ENCODE measurements around the gene ABCC5. TPM values are rescaled to one million over a fixed set of nuclear protein-coding genes. Genes with fewer than 3 reads are reported as not detected.
"Not testable (repeated sequence)": the region's sequence is repeated elsewhere in the genome, so short reads cannot be mapped to it uniquely, and the experiment has no call there.

ABCC5 gene
- polyA plus RNA-seq, 3 donors: 51.8 to 79.4 (median 62.3) TPM

GRCh38 chr3:183896184-183896583 is 121.5 kb downstream of the ABCC5 start:
- no peak for DNase-seq

- no peak for DNase-seq
Measured at GRCh38 chr3:183895774-183896173, 121.9 kb downstream of the ABCC5 start.

- DNase-seq: peak; percentile 38
Measured at GRCh38 chr3:183895296-183895695, 122.4 kb downstream of the ABCC5 start.

- DNase-seq: no peak
Measured at GRCh38 chr3:183892610-183893214, 125.0 kb downstream of the ABCC5 start.

- DNase-seq: no peak
Measured at GRCh38 chr3:183885766-183886165, 131.9 kb downstream of the ABCC5 start.

- DNase-seq: peak; percentile 91
Measured at GRCh38 chr3:183884427-183885296, 133.0 kb downstream of the ABCC5 start, which contains the start of gene PARL. Gene PARL, minus strand, starts transcription at chr3:183884880. Its CDS starts 34 bp downstream, at chr3:183884846.

- no peak for DNase-seq
Measured at GRCh38 chr3:183884097-183884426, 133.6 kb downstream of the ABCC5 start.

- DNase-seq: no peak
Measured at GRCh38 chr3:183883291-183884096, 134.2 kb downstream of the ABCC5 start.

- DNase-seq: no peak
Measured at GRCh38 chr3:183880121-183880520, 137.6 kb downstream of the ABCC5 start.

GRCh38 chr3:183879243-183879642 is 138.4 kb downstream of the ABCC5 start:
- no peak for DNase-seq

- DNase-seq: no peak
Measured at GRCh38 chr3:183878071-183878470, 139.6 kb downstream of the ABCC5 start.

- DNase-seq: not testable (repeated sequence)
Measured at GRCh38 chr3:183877227-183877626, 140.5 kb downstream of the ABCC5 start.

GRCh38 chr3:183875411-183875810 is 142.3 kb downstream of the ABCC5 start:
- DNase-seq: no peak

- no peak for DNase-seq
Measured at GRCh38 chr3:183873914-183874313, 143.8 kb downstream of the ABCC5 start.

GRCh38 chr3:183871541-183871940 is 146.1 kb downstream of the ABCC5 start:
- no peak for DNase-seq

GRCh38 chr3:183870563-183870962 is 147.1 kb downstream of the ABCC5 start:
- DNase-seq: no peak

Other genes starting within 250 kb of the ABCC5 start
- 1 to 10 TPM in 2 of 3 donors, under 1 TPM in 1; 0.86 to 1.6 (median 1.6) TPM for gene MAP6D1, start 192.3 kb downstream of the ABCC5 start, polyA plus RNA-seq (ENCODE audit: insufficient read length in 3 of 3)
- 10 to 100 TPM; 51.4 to 57.0 (median 55.0) TPM for gene PARL, start 133.0 kb downstream of the ABCC5 start, polyA plus RNA-seq (ENCODE audit: insufficient read length in 3 of 3)
- gene HTR3D, start 13.9 kb upstream of the ABCC5 start, polyA plus RNA-seq (ENCODE audit: insufficient read length in 3 of 3): not detected
- gene HTR3C, start 35.2 kb upstream of the ABCC5 start, polyA plus RNA-seq (ENCODE audit: insufficient read length in 3 of 3): not detected
- under 1 TPM in 1 of 3 donors, not detected in 2; 0.07 TPM for gene HTR3E, start 79.2 kb upstream of the ABCC5 start, polyA plus RNA-seq (ENCODE audit: insufficient read length in 3 of 3)
- 10 to 100 TPM; 49.2 to 55.3 (median 55.3) TPM for gene EIF2B5, start 117.5 kb upstream of the ABCC5 start, polyA plus RNA-seq (ENCODE audit: insufficient read length in 3 of 3)
- gene DVL3, start 137.5 kb upstream of the ABCC5 start, polyA plus RNA-seq (ENCODE audit: insufficient read length in 3 of 3): 10 to 100 TPM; 81.8 to 97.5 (median 82.1) TPM
- 100 to 1,000 TPM; 331 to 367 (median 357) TPM for gene AP2M1, start 157.0 kb upstream of the ABCC5 start, polyA plus RNA-seq (ENCODE audit: insufficient read length in 3 of 3)
- 10 to 100 TPM; 65.0 to 73.6 (median 69.7) TPM for gene ABCF3, start 168.3 kb upstream of the ABCC5 start, polyA plus RNA-seq (ENCODE audit: insufficient read length in 3 of 3)
- 1 to 10 TPM; 2.1 to 3.1 (median 2.5) TPM for gene VWA5B2, start 211.7 kb upstream of the ABCC5 start, polyA plus RNA-seq (ENCODE audit: insufficient read length in 3 of 3)
- 10 to 100 TPM; 38.7 to 41.7 (median 40.6) TPM for gene ALG3, start 231.1 kb upstream of the ABCC5 start, polyA plus RNA-seq (ENCODE audit: insufficient read length in 3 of 3)
- 1 to 10 TPM; 3.1 to 3.3 (median 3.2) TPM for gene EEF1AKMT4, start 231.8 kb upstream of the ABCC5 start, polyA plus RNA-seq (ENCODE audit: insufficient read length in 3 of 3)
- under 1 TPM in 1 of 3 donors, not detected in 2; 0.19 TPM for gene CAMK2N2, start 243.7 kb upstream of the ABCC5 start, polyA plus RNA-seq (ENCODE audit: insufficient read length in 3 of 3)

Data from renal pelvis (tissue), 4 donors.